ENCODE data around the gene CRPPA. TPM values are rescaled to one million over a fixed set of nuclear protein-coding genes. Genes with fewer than 3 reads are reported as not detected.

The CRPPA gene
- total and polyA plus RNA-seq, 2 of the 4 experiments (the other 2 are of a cell fraction), result 0.67 to 1.3 TPM

DNA sequence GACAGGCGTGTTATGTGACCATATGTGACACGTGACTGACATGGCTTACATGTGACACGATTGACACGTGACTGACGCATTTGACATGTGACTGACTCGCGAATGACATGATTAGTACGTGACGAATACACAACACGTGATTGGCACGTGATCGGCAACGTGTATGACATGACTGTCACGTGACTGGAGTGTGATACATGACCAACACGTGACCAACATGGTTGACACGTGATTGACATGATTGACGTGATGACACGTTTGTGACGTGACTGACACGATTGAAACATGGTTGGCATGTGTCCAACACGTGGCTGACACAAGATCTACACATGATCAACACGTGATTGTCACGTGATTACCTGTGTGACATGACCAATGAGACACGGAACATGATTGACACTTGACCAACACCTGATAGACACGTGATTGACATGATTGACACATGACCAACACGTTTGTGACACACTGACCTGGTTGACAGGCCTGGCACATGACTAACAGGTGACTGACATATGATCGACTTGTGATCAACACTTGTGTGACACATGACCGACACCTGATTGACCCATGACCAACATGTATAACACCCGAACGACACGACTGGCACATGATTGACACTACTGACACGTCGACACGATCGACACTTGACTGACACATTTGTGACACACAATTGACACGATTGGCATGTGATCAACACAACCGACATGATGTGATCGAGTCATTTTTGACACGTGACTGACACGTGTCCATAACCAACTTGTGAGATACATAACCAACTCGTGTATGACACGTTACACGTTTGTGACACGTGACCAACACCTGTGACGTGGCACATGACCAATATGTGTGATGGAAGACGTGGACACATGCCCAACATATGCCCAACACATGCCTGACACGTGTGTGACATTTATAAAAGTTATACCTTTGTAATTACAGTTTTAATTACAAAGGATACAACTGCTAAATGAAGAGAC, 21.1 kb downstream of the CRPPA start:
- dilution Hi-C loops (cut with HindIII; ENCODE audit: low sequenced_read_pairs, unreplicated experiment) (no loop called here), intact Hi-C loops (cut with micrococcal nuclease) (no loop called here), in situ Hi-C loops (cut with MboI; ENCODE audit: low sequenced_read_pairs) (no loop called here)
- Histone ChIP-seq H3K27ac (ENCODE audit: insufficient read depth, low read length) (no peak overlapping the region), H4K5ac (ENCODE audit: low read depth, low read length) (no peak overlapping the region), H2BK20ac (ENCODE audit: low read depth, low read length) (no peak overlapping the region), H3K9me3 (ENCODE audit: control insufficient read depth, insufficient read depth, low read length) (peaks cover 22% of the 10 kb centered on the region), H3K4me3 (ENCODE audit: insufficient read depth, low read depth, low read length) (no peak overlapping the region), H3K4me2 (ENCODE audit: low read depth, low read length) (no peak overlapping the region), H3K36me3 (ENCODE audit: control insufficient read depth, insufficient read depth, low read length) (no peaks in the 10 kb centered on the region), H3K4me1 (ENCODE audit: control insufficient read depth, insufficient read depth, low read length) (no peaks in the 10 kb centered on the region), H2BK15ac (ENCODE audit: low read depth, low read length) (no peak overlapping the region), H2AK5ac (ENCODE audit: low read depth, low read length) (no peak overlapping the region), H3K27me3 (ENCODE audit: control insufficient read depth, insufficient read depth, low read length) (no peaks in the 10 kb centered on the region), H3K23ac (ENCODE audit: low read depth, low read length) (no peak overlapping the region), H3K9me1 (ENCODE audit: insufficient read depth, low read length) (peaks cover 3% of the 10 kb centered on the region; the same call in 1 of the 2 replicates), H3K79me1 (ENCODE audit: low read depth in 1 of 2, low read length in 2 of 2) (no peaks in the 10 kb centered on the region; a peak in 1 of 4 replicates), H4K8ac (ENCODE audit: low read depth in 2 of 2, low read length in 2 of 2) (no peak overlapping the region), H2BK120ac (ENCODE audit: low read depth, low read length) (no peak overlapping the region), H3K4ac (ENCODE audit: low read depth, low read length) (no peak overlapping the region), H4K91ac (ENCODE audit: insufficient read depth, low read depth, low read length) (no peak overlapping the region), H2AK9ac (replicated peaks; ENCODE audit: low read depth, low read length, poor library complexity) (peak overlapping the region; percentile 44), H2AFZ (replicated peaks; ENCODE audit: low read length, poor library complexity) (no peak overlapping the region), H3K9ac (ENCODE audit: low read depth, low read length) (no peak overlapping the region), H2BK5ac (ENCODE audit: low read depth, low read length, poor library complexity, severe bottlenecking) (no peak overlapping the region), H3K56ac (ENCODE audit: extremely low read depth, insufficient read depth, low read length) (no peak overlapping the region), H4K20me1 (ENCODE audit: insufficient read depth, low read length) (0 out of 2 replicates have a peak, but pooled peaks cover 6% of the 10 kb centered on the region), H3K14ac (replicated peaks; ENCODE audit: low read depth, low read length) (no peak overlapping the region), H3K18ac (ENCODE audit: low read depth, low read length) (no peak overlapping the region)
- POLR2A ChIA-PET (ENCODE audit: unreplicated experiment), result no interaction called here
- DNase-seq (peak; percentile 2), ATAC-seq (ENCODE audit: low read depth) (no peak)
- no TSS peak for BruUV-seq (replicated peaks)
- TF ChIP-seq RAD21 (IDR thresholded peaks at IDR 0.05; ENCODE audit: low read length), result no peak
- no peak for TF ChIP-seq SMC3 (IDR thresholded peaks at IDR 0.05; ENCODE audit: low read depth, low read length)
- no peak for TF ChIP-seq BHLHE40 (IDR thresholded peaks at IDR 0.05; ENCODE audit: low read depth, low read length)
- no peak for TF ChIP-seq FOS (IDR thresholded peaks at IDR 0.05; ENCODE audit: low read depth, low read length)
- no peak for TF ChIP-seq MAFK (IDR thresholded peaks at IDR 0.05; ENCODE audit: low read depth, low read length)
- TF ChIP-seq RFX5 (IDR thresholded peaks at IDR 0.05; ENCODE audit: low read depth, low read length), result no peak
- CTCF ChIA-PET, result no interaction called here
- WGBS, 2 experiments (ENCODE audit: extremely low coverage in 2 of 2, insufficient read length in 1 of 2), result 92% methylated on average over 42 of the region's 47 CpGs; no CpG with 5 or more reads in 1 of the 2 experiments

All from IMR-90 (cell line).